HG02798 (cell line): ENCODE results near the gene TPRG1.

Experiments
- ATAC-seq: cut with Tn5 transposase; IDR thresholded peaks from one replicate; pipeline ENCODE4 v1.9.1; 2021; ENCODE audit warnings: mild to moderate bottlenecking; ENCODE audit not compliant: unreplicated experiment, poor library complexity

TPRG1 gene

GRCh38 chr3:189165092-189165612 lies 6.6 kb upstream of the TPRG1 start:
- no peak for ATAC-seq

GRCh38 chr3:189166321-189166720 lies 5.5 kb upstream of the TPRG1 start:
- no peak for ATAC-seq

- ATAC-seq: no peak
These were observed 4.6 kb upstream of the TPRG1 start for GRCh38 chr3:189167027-189167766.

- no peak for ATAC-seq
These were observed 3.1 kb upstream of the TPRG1 start for GRCh38 chr3:189168711-189169110.

- no peak for ATAC-seq
These were observed 2.0 kb upstream of the TPRG1 start for GRCh38 chr3:189169728-189170127.

GRCh38 chr3:189170559-189170958 lies 1.2 kb upstream of the TPRG1 start:
- no peak for ATAC-seq

GRCh38 chr3:189172668-189173419 lies 1.1 kb downstream of the TPRG1 start:
- no peak for ATAC-seq

- no peak for ATAC-seq
These were observed 12.8 kb downstream of the TPRG1 start for GRCh38 chr3:189184566-189184965.

- no peak for ATAC-seq
These were observed 14.3 kb downstream of the TPRG1 start for GRCh38 chr3:189186101-189186500.

GRCh38 chr3:189188466-189188865 lies 16.7 kb downstream of the TPRG1 start:
- no peak for ATAC-seq

GRCh38 chr3:189192725-189193124 lies 21.0 kb downstream of the TPRG1 start:
- ATAC-seq: no peak

- ATAC-seq: no peak
These were observed 23.5 kb downstream of the TPRG1 start for GRCh38 chr3:189195302-189195701.

- ATAC-seq: no peak
These were observed 30.3 kb downstream of the TPRG1 start for GRCh38 chr3:189202106-189202505.

- ATAC-seq: no peak
These were observed 30.8 kb downstream of the TPRG1 start for GRCh38 chr3:189202583-189202982.

GRCh38 chr3:189204167-189204866 lies 32.5 kb downstream of the TPRG1 start:
- ATAC-seq: no peak

- ATAC-seq: no peak
These were observed 33.2 kb downstream of the TPRG1 start for GRCh38 chr3:189204937-189205336.

- ATAC-seq: no peak
These were observed 38.5 kb downstream of the TPRG1 start for GRCh38 chr3:189210251-189210770.

GRCh38 chr3:189212681-189213080 lies 40.9 kb downstream of the TPRG1 start:
- no peak for ATAC-seq

- ATAC-seq: no peak
These were observed 42.9 kb downstream of the TPRG1 start for GRCh38 chr3:189214651-189215050.

GRCh38 chr3:189222927-189223636 lies 51.3 kb downstream of the TPRG1 start:
- no peak for ATAC-seq
